VCaP (cell line): ENCODE results near the gene TNPO1.
A peak's percentile ranks its signal among the peaks of the same experiment; 100 is the strongest.

Source experiments
- H3K27ac ChIP-seq: fragments of 450-650 bp; 2 replicates; pipeline ENCODE4 v1.5.1; 2017
- TF ChIP-seq, protein P1 (sequence below): fragments of 450-650 bp; conservative IDR thresholded peaks from 2 replicates; pipeline ENCODE4 v1.5.1; 2017; ENCODE audit warnings: mild to moderate bottlenecking, moderate library complexity

Gene TNPO1

DNA sequence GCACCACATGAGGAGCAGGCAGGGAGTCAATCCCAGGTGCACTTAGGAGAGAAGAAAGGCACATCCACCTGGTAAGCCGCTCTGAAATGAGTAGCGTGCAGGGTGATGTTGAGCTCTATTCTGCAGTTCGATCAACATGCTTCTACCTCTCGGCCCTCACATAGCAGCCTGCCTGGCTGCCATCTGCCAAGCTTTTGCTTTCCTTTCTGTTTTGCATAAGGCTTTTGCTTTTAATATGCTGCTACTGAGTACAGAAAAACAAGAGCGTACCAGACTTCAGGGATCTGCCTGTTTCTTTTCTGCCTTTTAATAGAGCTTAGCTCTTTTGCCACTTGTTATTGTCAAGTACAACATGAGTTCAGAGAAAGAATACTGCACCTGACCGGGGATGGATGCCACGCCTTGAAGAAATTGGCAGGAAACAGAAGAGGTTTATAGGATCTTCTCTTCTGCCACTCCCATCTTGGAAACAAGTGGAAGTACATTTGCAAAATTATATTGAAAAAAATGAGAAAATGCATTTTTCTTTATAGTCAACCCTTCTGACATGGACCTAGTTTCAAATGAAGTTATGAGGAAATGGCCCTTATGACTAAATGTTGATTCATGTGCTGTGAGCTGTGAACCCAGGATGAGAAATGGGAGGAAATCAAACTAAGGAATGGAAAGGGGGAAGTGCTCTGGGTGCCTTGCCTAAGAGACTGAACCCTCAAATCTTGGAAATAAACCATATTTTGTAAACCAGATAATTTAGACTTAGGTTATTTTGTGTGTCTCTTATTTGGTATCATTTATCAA lies 135.4 kb downstream of the TNPO1 start:
- TF ChIP-seq, protein P1, sequence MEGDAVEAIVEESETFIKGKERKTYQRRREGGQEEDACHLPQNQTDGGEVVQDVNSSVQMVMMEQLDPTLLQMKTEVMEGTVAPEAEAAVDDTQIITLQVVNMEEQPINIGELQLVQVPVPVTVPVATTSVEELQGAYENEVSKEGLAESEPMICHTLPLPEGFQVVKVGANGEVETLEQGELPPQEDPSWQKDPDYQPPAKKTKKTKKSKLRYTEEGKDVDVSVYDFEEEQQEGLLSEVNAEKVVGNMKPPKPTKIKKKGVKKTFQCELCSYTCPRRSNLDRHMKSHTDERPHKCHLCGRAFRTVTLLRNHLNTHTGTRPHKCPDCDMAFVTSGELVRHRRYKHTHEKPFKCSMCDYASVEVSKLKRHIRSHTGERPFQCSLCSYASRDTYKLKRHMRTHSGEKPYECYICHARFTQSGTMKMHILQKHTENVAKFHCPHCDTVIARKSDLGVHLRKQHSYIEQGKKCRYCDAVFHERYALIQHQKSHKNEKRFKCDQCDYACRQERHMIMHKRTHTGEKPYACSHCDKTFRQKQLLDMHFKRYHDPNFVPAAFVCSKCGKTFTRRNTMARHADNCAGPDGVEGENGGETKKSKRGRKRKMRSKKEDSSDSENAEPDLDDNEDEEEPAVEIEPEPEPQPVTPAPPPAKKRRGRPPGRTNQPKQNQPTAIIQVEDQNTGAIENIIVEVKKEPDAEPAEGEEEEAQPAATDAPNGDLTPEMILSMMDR, result no peak
- no peak overlapping the region for H3K27ac ChIP-seq

DNA sequence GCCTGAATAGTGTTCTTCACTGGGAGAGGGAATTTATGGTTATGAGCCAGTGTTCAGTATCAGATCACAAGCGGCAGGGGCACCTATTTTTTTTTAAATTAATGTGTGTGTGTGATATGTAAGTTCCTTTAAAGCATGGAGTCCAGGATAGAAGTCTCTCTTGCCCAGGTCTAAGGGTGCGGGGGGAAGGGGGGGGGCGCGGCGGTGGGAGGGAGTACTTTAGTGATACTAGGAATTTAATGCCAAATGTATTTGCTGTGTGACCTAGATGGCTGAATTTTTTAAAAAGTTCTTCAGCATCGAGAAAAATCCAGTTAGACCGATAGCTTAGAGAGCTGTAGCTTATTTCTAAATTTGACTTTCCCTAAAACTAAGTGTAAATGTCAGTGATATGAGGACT lies 137.9 kb downstream of the TNPO1 start:
- TF ChIP-seq, protein P1, result no peak
- no peak overlapping the region for H3K27ac ChIP-seq

DNA sequence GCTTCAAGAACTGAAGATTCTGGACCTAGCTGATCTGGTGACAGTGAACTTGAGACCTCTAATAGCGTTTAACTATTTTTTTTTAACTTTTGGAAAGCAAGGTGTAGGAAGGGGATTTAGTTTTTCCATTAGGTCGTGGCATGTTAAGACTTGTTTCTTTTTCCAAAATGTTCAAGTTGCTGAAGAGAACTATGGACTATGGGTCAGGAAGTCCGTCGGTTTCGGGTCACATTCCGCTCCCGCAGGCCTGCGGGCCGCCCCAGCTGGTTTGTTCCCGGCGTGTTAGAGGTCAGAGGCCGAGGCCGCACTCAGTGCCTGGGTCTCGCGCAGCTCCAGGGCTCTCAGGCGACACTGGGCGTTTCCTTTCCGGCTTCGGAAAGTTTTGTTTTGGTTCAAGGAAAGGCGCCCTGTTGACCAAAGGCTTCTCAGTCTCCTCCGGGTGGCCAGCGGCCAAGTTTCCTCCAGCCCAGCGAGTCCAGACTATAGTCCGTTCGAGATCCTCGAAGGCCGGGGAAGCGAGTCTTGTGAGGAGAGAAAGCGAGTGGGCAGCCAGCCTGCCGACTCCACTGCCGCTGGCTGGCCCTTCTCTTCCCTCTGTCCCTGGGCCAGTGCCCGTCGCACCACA lies 138.8 kb downstream of the TNPO1 start:
- H3K27ac ChIP-seq, result peak overlapping the region; percentile 82
- TF ChIP-seq, protein P1, result no peak

DNA sequence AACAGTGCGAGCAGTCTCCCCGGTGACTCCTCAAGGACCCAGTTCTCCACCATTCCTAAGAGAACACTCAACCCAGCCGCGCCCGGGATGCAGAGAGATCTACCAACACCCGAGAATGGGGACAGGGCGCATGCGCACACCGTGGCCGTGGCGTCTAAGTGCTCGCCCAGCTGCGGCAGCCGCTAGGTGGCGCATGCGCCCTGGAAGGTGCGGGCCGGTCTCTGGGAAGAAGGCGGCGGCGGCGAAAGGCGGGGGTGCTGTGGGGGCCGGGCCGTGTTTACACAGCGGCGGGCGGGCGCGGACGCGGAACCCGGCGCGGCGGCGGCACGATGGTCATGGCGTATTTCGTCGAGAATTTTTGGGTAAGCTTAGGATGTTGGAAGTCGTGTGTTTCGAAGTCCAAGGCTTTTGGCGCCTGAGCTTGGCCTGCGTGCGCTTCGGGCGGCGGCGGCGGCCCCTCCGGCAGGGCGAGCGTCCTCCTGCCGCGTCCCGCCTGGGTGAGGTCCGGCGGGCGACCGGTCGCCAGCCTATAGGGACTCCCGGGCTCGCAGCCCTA lies 139.4 kb downstream of the TNPO1 start, which contains the start of gene FCHO2:
FCHO2 (plus strand) TSS at position 274 of the 556 bp plus-strand sequence; CDS start at position 330, 56 bp downstream.
- H3K27ac ChIP-seq, result peak within 1 kb of the TSS; percentile 82
- TF ChIP-seq, protein P1, result peak; percentile 86

DNA sequence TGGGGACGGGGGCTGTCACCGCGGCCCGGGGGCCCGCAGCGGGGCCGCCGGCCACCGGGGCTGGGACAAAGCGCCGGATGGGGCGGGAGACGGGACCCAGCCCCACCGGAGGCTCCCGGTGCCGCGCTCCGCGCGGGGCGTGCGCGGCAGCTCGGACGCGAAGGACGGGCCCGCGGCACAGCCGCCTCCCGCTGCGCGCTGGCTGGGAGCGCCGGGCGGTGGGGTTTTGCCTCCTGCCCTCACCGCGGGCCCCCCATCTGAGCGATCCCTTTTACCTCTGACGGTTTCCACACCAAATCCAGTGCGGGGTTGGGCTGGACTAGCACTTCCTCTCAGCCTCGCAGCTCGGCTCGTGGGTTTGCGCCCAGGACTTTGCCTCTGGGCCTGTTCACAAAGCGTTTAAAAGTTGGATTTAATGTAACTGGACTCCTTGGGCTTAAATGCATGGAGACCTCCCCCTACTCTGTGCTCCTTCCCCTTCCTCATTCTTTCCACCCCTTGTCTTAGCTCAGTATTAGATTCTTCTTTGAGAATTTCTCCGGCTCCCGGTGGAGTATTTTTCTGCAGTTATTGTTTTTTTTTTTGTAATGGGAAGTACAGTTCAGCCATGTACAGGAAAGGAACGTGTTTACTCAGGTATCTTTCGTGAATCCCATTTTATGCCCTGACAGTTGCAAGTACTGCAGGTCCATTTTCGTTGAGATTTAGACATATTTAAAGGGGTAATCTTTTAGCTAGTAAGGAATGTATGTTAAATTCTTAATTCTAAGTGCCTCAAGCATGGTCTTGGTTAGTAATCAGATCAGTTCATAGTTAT lies 140.1 kb downstream of the TNPO1 start:
- peak overlapping the region; percentile 82 for H3K27ac ChIP-seq
- TF ChIP-seq, protein P1, result no peak

DNA sequence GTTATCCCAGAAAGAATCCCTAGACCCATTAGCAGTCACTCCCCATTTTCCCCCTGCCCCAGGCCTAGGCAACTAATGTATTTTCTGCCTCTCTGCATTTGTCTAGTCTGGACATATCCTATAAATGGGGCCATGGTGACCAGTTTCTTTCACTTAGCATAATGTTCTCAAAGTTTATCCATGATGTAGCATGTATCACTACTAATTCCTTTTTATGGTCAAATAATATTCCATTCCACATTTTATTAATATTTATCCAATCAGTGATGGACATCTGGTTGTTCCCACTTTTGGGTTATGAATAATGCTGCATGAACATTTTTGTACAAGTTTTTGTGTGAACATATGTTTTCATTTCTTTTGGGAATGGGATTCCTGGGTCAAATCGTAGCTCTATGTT lies 140.9 kb downstream of the TNPO1 start:
- TF ChIP-seq, protein P1, result no peak
- peak overlapping the region; percentile 82 for H3K27ac ChIP-seq
